Measurements from ENCODE around the gene MIER1. TPM values are rescaled to one million over a fixed set of nuclear protein-coding genes. Genes with fewer than 3 reads are reported as not detected.

The MIER1 gene
- total and polyA plus RNA-seq, 7 donors = 6.4 to 18.9 (median 13.1) TPM

GRCh38 chr1:67019600-67020136 lies 94.9 kb downstream of the MIER1 start:
- Histone ChIP-seq H3K27me3 (ENCODE audit: insufficient read depth in 3 of 3, low read length in 2 of 3) (no peaks in the 10 kb centered on the region), H3K4me3 (no peak overlapping the region), H3K4me1 (peaks cover 4% of the 10 kb centered on the region), H3K9me3 (no peaks in the 10 kb centered on the region), H3K27ac (peak overlapping the region; percentile 46), H3K36me3 (ENCODE audit: insufficient read depth in 1 of 2, low read depth in 1 of 2) (peaks cover 0 to 60% of the 10 kb centered on the region in 2 donors)
- intact Hi-C loops (cut with DNase I) = no loop called here
- DNase-seq = no peak
- 4 to 23% (median 5%) methylated on average over 1 of the region's 1 CpG for WGBS, 3 donors
- no peak for ATAC-seq
- TF ChIP-seq CTCF (IDR thresholded peaks at IDR 0.05) = no peak

- H3K36me3 ChIP-seq (ENCODE audit: insufficient read depth in 1 of 2, low read depth in 1 of 2) = peaks cover 0 to 67% of the 10 kb centered on the region in 2 donors
- no peak for ATAC-seq
- WGBS, 3 donors = 89 to 98% (median 90%) methylated on average over 2 of the region's 2 CpGs
These were observed 95.5 kb downstream of the MIER1 start for GRCh38 chr1:67020304-67020703.

GRCh38 chr1:67020765-67021164 lies 96.0 kb downstream of the MIER1 start:
- WGBS, 3 donors = 27 to 34% (median 31%) methylated on average over 2 of the region's 2 CpGs

More at GRCh38 chr1:67020304-67020703, 95.5 kb downstream of the MIER1 start:
- DNase-seq = no peak
- H3K4me1 ChIP-seq = peaks cover 4% of the 10 kb centered on the region
- peak overlapping the region; percentile 46 for H3K27ac ChIP-seq
- H3K4me3 ChIP-seq = no peak overlapping the region
- no peak for TF ChIP-seq CTCF (IDR thresholded peaks at IDR 0.05)
- no peaks in the 10 kb centered on the region for H3K9me3 ChIP-seq
- intact Hi-C loops (cut with DNase I) = no loop called here
- no peaks in the 10 kb centered on the region for H3K27me3 ChIP-seq (ENCODE audit: insufficient read depth in 3 of 3, low read length in 2 of 3)

GRCh38 chr1:67029472-67029871 lies 104.7 kb downstream of the MIER1 start:
- Histone ChIP-seq H3K9me3 (no peaks in the 10 kb centered on the region), H3K27me3 (ENCODE audit: insufficient read depth in 3 of 3, low read length in 2 of 3) (no peaks in the 10 kb centered on the region), H3K27ac (no peak overlapping the region), H3K4me3 (no peak overlapping the region), H3K36me3 (ENCODE audit: insufficient read depth in 1 of 2, low read depth in 1 of 2) (peaks cover 0 to 28% of the 10 kb centered on the region in 2 donors), H3K4me1 (peaks cover 22% of the 10 kb centered on the region)
- WGBS, 3 donors = 87 to 97% (median 92%) methylated on average over 1 of the region's 1 CpG
- DNase-seq (no peak), ATAC-seq (no peak)
- TF ChIP-seq CTCF (IDR thresholded peaks at IDR 0.05) = no peak
- intact Hi-C loops (cut with DNase I) = no loop called here

More at GRCh38 chr1:67020765-67021164, 96.0 kb downstream of the MIER1 start:
- DNase-seq (no peak), ATAC-seq (no peak)
- no peak overlapping the region for H3K27ac ChIP-seq
- no peak overlapping the region for H3K4me3 ChIP-seq
- no peaks in the 10 kb centered on the region for H3K9me3 ChIP-seq
- no peaks in the 10 kb centered on the region for H3K27me3 ChIP-seq (ENCODE audit: insufficient read depth in 3 of 3, low read length in 2 of 3)
- peaks cover 4% of the 10 kb centered on the region for H3K4me1 ChIP-seq
- intact Hi-C loops (cut with DNase I) = no loop called here
- TF ChIP-seq CTCF (IDR thresholded peaks at IDR 0.05) = no peak
- H3K36me3 ChIP-seq (ENCODE audit: insufficient read depth in 1 of 2, low read depth in 1 of 2) = peaks cover 0 to 70% of the 10 kb centered on the region in 2 donors
